Osteoblast (primary cell): ENCODE measurements around the gene NEMF. TPM values are rescaled to one million over a fixed set of nuclear protein-coding genes. Genes with fewer than 3 reads are reported as not detected.

ENCODE experiments used
- DNase-seq: peaks from one replicate; pipeline ENCODE4 v3.0.0; 2011; ENCODE audit warnings: low spot score, mixed read lengths; ENCODE audit not compliant: insufficient read length; ENCODE audit errors: missing footprints
- H2AFZ ChIP-seq: 2 replicates; pipeline ENCODE4 v1.6.0; 2011; ENCODE audit warnings: mild to moderate bottlenecking, low read length
- H3K27ac ChIP-seq: 2 replicates; pipeline ENCODE4 v1.5.1; 2011; ENCODE audit warnings: mild to moderate bottlenecking, low read depth, low read length, moderate library complexity
- H3K27me3 ChIP-seq: 2 replicates; pipeline ENCODE4 v1.6.0; 2012; ENCODE audit warnings: mild to moderate bottlenecking, control low read depth, inconsistent platforms, low read length, moderate library complexity; ENCODE audit not compliant: insufficient read depth
- H3K36me3 ChIP-seq: 2 replicates; pipeline ENCODE4 v1.5.1; 2011; ENCODE audit warnings: mild to moderate bottlenecking, low read length, control low read depth, moderate library complexity; ENCODE audit not compliant: insufficient read depth
- H3K4me1 ChIP-seq: 2 replicates; pipeline ENCODE4 v1.5.1; 2011; ENCODE audit warnings: mild to moderate bottlenecking, low read length, control low read depth, moderate library complexity; ENCODE audit not compliant: insufficient read depth
- H3K4me2 ChIP-seq: 2 replicates; pipeline ENCODE4 v1.6.0; 2011; ENCODE audit warnings: mild to moderate bottlenecking, low read length; ENCODE audit not compliant: insufficient read depth
- H3K4me3 ChIP-seq: fragments of 200-600 bp; sonication (generic); 3 replicates; pipeline ENCODE4 v1.5.1; 2012; ENCODE audit warnings: mild to moderate bottlenecking, low read length, inconsistent platforms; ENCODE audit not compliant: insufficient read depth
- H3K79me2 ChIP-seq: 2 replicates; pipeline ENCODE4 v1.6.0; 2012; ENCODE audit warnings: mild to moderate bottlenecking, low read length, control low read depth, inconsistent platforms; ENCODE audit not compliant: insufficient read depth
- H3K9me3 ChIP-seq: 2 replicates; pipeline ENCODE4 v1.5.1; 2011; ENCODE audit warnings: low read depth, low read length, control low read depth
- H4K20me1 ChIP-seq: 2 replicates; pipeline ENCODE4 v1.6.0; 2012; ENCODE audit warnings: mild to moderate bottlenecking, low read length, control low read depth; ENCODE audit not compliant: insufficient read depth
- CTCF ChIP-seq: IDR thresholded peaks from 2 replicates; pipeline ENCODE4 v1.5.1; 2011; ENCODE audit warnings: mild to moderate bottlenecking, low read depth, low read length, moderate library complexity; ENCODE audit errors: extremely low read depth
- total RNA-seq: library from RNA; depleted of rRNA; stranded (reverse); fragments of >200 nt; gene quantifications from 2 replicates; pipeline ENCODE4 v1.2.3, GENCODE V29; 2012

The NEMF gene
- total RNA-seq, 1 donor = 54.3 TPM

- no peaks in the 10 kb centered on the region for H3K9me3 ChIP-seq
- peaks cover 23% of the 10 kb centered on the region for H3K4me1 ChIP-seq
- H2AFZ ChIP-seq = peak overlapping the region; percentile 48
- H3K27ac ChIP-seq = peak overlapping the region; percentile 98
- peaks cover 26% of the 10 kb centered on the region for H4K20me1 ChIP-seq
- peaks cover 57% of the 10 kb centered on the region for H3K79me2 ChIP-seq
- peaks cover 23% of the 10 kb centered on the region for H3K36me3 ChIP-seq
- peak; percentile 85 for DNase-seq
- H3K4me2 ChIP-seq = peak overlapping the region; percentile 81
- H3K4me3 ChIP-seq = peak overlapping the region; percentile 95
- no peaks in the 10 kb centered on the region for H3K27me3 ChIP-seq
- TF ChIP-seq CTCF = no peak
Observed at GRCh38 chr14:49893309-49894213, 41.0 kb upstream of the NEMF start.

GRCh38 chr14:49892636-49893308 lies 40.2 kb upstream of the NEMF start, which contains the start of gene ARF6:
TSS of gene ARF6 (plus strand) at chr14:49893082. CDS start at chr14:49893737, 655 bp downstream.
- H3K27me3 ChIP-seq = no peaks in the 10 kb centered on the region
- peak; percentile 98 for DNase-seq
- H3K4me3 ChIP-seq = peak within 1 kb of the TSS; percentile 95
- peaks cover 50% of the 10 kb centered on the region for H3K79me2 ChIP-seq
- TF ChIP-seq CTCF = no peak
- peak within 1 kb of the TSS; percentile 98 for H3K27ac ChIP-seq
- H3K36me3 ChIP-seq = peaks cover 23% of the 10 kb centered on the region
- H4K20me1 ChIP-seq = peaks cover 26% of the 10 kb centered on the region
- H3K9me3 ChIP-seq = no peaks in the 10 kb centered on the region
- H3K4me1 ChIP-seq = peaks cover 18% of the 10 kb centered on the region
- H3K4me2 ChIP-seq = peak within 1 kb of the TSS; percentile 81
- H2AFZ ChIP-seq = peak within 1 kb of the TSS; percentile 48

- Histone ChIP-seq H3K27ac (peak overlapping the region; percentile 98), H4K20me1 (peaks cover 26% of the 10 kb centered on the region), H3K27me3 (no peaks in the 10 kb centered on the region), H3K79me2 (peaks cover 46% of the 10 kb centered on the region), H3K4me1 (peaks cover 13% of the 10 kb centered on the region), H3K36me3 (peaks cover 23% of the 10 kb centered on the region), H3K9me3 (no peaks in the 10 kb centered on the region), H2AFZ (peak overlapping the region; percentile 38), H3K4me2 (peak overlapping the region; percentile 81), H3K4me3 (peak overlapping the region; percentile 95)
- DNase-seq = peak; percentile 94
- no peak for TF ChIP-seq CTCF
Observed at GRCh38 chr14:49892301-49892635, 39.7 kb upstream of the NEMF start.

- H3K4me2 ChIP-seq = no peak overlapping the region
- DNase-seq = no peak
- peaks cover 6% of the 10 kb centered on the region for H3K79me2 ChIP-seq
- H3K9me3 ChIP-seq = no peaks in the 10 kb centered on the region
- H3K27me3 ChIP-seq = no peaks in the 10 kb centered on the region
- no peak overlapping the region for H3K27ac ChIP-seq
- no peak overlapping the region for H2AFZ ChIP-seq
- no peak overlapping the region for H3K4me3 ChIP-seq
- no peak for TF ChIP-seq CTCF
- no peaks in the 10 kb centered on the region for H3K36me3 ChIP-seq
- H4K20me1 ChIP-seq = no peaks in the 10 kb centered on the region
- peaks cover 6% of the 10 kb centered on the region for H3K4me1 ChIP-seq
Observed at GRCh38 chr14:49888293-49888692, 35.7 kb upstream of the NEMF start.
